Testis (tissue), 2 donors: Measurements from ENCODE around the gene LRRC3B.

Experiments
- POLR2A ChIP-seq: fragments of 450-650 bp; IDR thresholded peaks from one replicate; pipeline ENCODE4 v1.6.1; 2017; ENCODE audit warnings: antibody characterized with exemption, mild to moderate bottlenecking, moderate library complexity
- TF ChIP-seq, protein P1 (sequence below), 3 experiments: fragments of 450-650 bp in 2 of 3; fragments of 200-600 bp in 1 of 3; sonication (generic) in 1 of 3; IDR thresholded peaks; one replicate each; pipeline ENCODE4 v1.5.1; 2016 to 2019; ENCODE audit warnings: antibody characterized with exemption in 3 of 3, mild to moderate bottlenecking in 2 of 3, moderate library complexity in 1 of 3

DNA sequence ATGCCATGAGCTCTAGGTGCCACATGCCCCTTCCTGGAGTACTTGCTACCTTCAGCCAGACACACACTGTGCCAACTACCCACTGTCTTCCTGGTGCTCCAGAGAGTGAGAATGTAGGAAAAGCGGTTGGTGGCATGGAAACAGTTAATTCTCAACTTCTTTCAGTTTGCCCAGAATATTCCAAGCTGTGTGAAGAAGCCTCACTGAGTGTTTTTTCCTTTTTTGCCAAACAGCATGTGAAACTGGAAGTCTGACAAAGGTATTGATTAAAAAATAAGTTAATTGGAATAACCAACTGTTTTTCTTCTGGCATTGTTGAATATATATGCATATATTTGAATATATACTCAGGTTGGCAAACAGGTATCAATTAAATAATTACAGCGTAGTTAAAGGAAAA lies 52.8 kb downstream of the LRRC3B start:
- TF ChIP-seq, protein P1, sequence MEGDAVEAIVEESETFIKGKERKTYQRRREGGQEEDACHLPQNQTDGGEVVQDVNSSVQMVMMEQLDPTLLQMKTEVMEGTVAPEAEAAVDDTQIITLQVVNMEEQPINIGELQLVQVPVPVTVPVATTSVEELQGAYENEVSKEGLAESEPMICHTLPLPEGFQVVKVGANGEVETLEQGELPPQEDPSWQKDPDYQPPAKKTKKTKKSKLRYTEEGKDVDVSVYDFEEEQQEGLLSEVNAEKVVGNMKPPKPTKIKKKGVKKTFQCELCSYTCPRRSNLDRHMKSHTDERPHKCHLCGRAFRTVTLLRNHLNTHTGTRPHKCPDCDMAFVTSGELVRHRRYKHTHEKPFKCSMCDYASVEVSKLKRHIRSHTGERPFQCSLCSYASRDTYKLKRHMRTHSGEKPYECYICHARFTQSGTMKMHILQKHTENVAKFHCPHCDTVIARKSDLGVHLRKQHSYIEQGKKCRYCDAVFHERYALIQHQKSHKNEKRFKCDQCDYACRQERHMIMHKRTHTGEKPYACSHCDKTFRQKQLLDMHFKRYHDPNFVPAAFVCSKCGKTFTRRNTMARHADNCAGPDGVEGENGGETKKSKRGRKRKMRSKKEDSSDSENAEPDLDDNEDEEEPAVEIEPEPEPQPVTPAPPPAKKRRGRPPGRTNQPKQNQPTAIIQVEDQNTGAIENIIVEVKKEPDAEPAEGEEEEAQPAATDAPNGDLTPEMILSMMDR (IDR thresholded peaks at IDR 0.05) = no peak
- no peak for TF ChIP-seq POLR2A
